GM21367 (cell line): ENCODE measurements around the gene USP3.

Experiments
- ATAC-seq: cut with Tn5 transposase; IDR thresholded peaks from one replicate; pipeline ENCODE4 v1.9.1; 2021; ENCODE audit not compliant: unreplicated experiment

Gene USP3

DNA sequence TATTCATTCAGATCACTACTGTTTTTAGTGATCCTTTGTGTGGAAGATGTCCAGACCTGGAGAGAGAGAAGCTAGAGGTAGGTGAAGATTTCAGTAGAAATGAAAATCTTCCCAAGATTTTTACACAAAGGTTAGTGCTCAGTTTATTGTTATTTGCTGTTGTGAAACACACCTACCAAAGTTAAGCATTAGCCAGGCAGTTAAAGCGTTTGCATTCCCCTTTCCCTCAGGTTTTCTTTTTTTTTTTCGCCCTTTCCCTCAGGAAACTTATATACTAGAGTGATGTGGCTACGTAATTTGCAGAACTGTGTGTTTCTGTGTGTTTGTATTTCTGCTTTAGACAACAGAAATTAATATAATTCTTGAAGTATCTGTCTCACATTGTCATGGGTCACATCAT, 34.5 kb downstream of the USP3 start:
- no peak for ATAC-seq

- no peak for ATAC-seq
These were observed 35.1 kb downstream of the USP3 start for GRCh38 chr15:63539521-63539920.

DNA sequence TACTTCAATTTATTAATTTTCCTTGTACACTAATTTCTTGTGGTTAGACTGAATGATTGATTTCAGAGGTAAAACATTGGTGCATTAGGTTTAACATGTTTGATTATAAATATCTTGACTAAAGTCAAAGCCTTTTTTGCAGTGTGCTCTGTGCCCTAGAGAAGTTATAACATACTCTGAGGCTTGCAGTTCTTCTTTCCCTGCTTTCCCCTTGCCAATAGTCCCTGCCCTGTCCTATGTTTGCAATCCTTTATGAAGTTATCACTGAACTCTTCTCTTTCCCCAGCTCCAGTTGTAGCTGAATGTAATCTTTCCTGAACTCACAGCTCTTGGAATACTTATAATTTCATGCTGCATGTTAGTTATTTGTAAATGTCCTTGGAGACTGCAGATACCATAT, 35.6 kb downstream of the USP3 start:
- no peak for ATAC-seq

- ATAC-seq = no peak
These were observed 36.1 kb downstream of the USP3 start for GRCh38 chr15:63540449-63540848.

DNA sequence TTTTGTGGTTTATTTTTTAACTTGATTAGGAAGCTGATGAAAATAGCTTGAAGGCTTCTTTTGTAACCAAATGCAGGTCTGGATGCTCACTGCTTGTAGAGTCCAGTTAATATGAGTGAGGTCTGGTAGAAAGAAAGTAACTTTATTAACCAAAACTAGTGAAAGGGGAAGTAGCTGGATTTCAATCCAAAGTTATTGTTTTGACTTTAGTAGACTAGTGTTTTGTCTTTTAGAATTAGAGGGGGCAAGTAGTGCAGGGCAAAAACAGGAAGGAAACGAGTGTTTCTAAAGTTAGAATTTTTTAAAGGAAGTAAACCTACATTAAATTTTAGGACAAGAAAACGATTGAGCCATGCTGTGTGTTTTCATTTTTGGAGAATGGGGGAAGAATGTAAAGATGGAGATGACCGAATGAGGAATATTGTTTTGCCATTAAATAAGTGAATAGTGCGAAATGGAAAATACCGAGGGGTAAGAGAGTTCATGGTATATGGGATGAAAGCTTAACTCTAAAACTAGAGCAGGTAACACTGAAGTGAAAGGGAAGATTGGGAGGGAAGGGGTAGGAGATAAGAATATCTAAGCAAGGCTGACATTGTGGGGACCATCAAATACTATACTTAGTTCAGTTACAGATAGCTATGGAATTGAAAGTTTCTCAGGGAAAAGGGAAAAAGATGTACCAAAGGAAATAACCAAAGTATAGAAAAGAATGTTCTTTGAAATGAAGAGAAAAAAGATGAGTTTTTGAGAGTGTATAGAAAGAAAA, 40.0 kb downstream of the USP3 start:
- no peak for ATAC-seq

GRCh38 chr15:63545520-63545919, 41.1 kb downstream of the USP3 start:
- ATAC-seq = no peak

DNA sequence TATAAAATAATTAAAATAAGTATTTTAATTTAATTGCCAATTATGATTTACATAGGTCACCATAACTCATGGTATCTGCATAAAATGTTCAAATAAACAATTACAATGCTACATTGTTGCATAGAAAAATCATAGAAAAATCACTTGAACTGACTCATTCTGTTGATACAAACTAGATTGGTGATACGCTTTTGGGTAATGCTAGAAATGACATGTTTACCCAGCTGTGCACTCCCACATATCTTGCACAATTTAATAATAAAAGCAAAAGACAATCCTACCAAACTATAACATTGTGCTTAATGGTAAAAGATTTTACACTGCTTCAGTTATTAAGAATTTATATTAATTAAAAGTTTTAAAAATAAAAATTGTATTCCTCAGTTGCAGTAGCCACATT, 47.0 kb downstream of the USP3 start:
- ATAC-seq = no peak

DNA sequence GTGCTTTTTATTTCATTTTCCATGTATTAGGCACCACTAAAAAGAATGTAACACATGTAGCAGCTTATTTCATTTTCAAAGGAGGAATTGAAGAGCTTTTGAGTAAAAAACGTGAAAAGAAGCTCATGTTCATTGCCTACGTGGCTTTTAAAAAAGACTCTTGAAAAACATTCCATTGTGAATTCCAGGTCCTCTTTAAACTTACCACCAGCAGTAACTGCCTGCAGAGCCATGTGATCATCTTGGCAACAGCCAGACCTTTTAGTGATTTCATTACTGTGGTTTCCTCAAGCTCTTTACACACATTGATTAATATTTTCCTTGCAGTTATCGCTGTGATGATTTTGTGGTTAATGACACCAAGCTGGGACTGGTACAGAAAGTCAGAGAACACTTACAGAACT, 49.0 kb downstream of the USP3 start:
- ATAC-seq = no peak

- ATAC-seq = no peak
These were observed 50.0 kb downstream of the USP3 start for GRCh38 chr15:63554337-63554927.

- no peak for ATAC-seq
These were observed 51.1 kb downstream of the USP3 start for GRCh38 chr15:63555507-63555906.

- no peak for ATAC-seq
These were observed 51.9 kb downstream of the USP3 start for GRCh38 chr15:63556246-63556645.

DNA sequence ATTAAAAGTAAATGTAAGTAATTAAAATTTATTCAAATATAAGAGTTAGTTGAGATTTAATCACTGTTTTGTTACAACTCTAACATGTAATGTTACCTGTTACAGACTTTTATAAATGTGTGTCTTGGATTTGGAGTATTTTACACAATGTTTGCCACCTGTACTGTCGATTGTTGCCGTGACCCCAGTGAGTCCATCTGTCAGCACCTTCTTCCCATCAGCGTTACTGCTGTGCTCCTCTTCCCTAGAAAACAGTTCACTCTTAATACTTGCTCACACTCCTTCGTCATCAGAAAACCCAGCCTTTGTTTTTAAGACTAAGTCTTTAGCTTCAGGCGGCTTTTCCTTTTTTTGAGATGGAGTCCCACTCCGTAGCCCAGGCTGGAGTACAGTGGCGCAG, 52.3 kb downstream of the USP3 start:
- no peak for ATAC-seq

DNA sequence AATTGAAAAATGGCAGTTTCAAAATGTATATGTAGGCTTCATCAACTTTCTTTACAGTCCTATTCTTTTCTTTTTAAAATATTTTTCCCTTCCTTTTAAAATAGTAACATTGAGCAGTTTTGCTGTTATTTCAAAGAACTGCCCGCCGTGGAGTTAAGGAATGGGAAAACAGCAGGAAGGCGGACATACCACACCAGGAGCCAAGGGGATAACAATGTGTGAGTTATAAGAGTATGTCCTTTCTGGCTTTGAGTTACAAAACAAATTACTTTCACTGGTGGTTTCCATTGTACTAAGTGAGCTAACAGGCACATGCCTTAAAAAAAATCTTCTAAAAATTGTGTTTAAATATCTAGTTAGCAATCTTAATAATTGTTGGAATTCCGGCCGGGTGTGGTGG, 55.4 kb downstream of the USP3 start:
- no peak for ATAC-seq

GRCh38 chr15:63560741-63561448, 56.5 kb downstream of the USP3 start:
- no peak for ATAC-seq

DNA sequence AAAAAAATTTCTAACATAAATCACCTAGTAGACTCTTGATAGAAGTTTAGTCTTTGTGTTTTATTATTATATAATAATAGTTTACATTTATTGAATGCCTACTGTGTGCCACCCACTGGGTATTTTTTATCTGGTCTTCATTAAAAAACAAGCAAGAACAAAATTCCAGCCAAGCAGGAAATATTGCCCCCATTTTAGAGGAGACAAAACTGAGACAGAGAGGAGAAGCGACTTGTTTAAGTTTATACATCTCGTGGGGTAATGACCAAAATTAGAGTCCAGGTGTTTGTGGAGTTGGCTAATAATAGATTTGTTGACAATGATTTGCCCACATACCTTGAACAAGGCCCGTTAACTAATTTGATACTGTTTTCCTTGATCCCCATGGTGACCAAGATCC, 59.7 kb downstream of the USP3 start:
- ATAC-seq = no peak

- ATAC-seq = no peak
These were observed 61.3 kb downstream of the USP3 start for GRCh38 chr15:63565536-63566186.

GRCh38 chr15:63572749-63573464, 68.5 kb downstream of the USP3 start:
- ATAC-seq = no peak

GRCh38 chr15:63573533-63573932, 69.1 kb downstream of the USP3 start:
- ATAC-seq = no peak

GRCh38 chr15:63575312-63575711, 70.9 kb downstream of the USP3 start:
- ATAC-seq = no peak

DNA sequence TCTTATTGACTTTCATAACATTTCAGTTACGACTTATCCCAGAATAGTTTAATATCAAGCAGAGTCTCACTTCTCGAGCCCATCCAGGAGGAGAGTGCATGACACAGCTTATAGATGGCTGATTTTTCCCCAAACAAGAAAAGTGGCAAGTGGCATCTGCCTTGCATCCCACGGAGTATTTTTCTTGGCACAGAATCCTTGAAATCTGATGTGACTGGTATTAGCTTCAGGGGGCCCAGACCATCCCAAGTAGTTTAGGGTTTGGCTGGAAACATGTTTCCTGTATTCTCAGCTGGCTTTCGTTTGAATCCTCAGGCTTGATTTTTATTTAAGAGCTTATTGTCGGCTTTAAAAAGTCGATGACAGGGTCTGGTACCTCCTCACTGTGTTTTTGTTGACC, 72.0 kb downstream of the USP3 start:
- ATAC-seq = no peak

GRCh38 chr15:63582179-63582578, 77.8 kb downstream of the USP3 start:
- no peak for ATAC-seq
